HG02973 (cell line): Measurements from ENCODE around the gene P3H4.

Experiments used
- ATAC-seq: cut with Tn5 transposase; IDR thresholded peaks from one replicate; pipeline ENCODE4 v1.9.1; 2021; ENCODE audit warnings: moderate library complexity; ENCODE audit not compliant: unreplicated experiment

Gene P3H4

DNA sequence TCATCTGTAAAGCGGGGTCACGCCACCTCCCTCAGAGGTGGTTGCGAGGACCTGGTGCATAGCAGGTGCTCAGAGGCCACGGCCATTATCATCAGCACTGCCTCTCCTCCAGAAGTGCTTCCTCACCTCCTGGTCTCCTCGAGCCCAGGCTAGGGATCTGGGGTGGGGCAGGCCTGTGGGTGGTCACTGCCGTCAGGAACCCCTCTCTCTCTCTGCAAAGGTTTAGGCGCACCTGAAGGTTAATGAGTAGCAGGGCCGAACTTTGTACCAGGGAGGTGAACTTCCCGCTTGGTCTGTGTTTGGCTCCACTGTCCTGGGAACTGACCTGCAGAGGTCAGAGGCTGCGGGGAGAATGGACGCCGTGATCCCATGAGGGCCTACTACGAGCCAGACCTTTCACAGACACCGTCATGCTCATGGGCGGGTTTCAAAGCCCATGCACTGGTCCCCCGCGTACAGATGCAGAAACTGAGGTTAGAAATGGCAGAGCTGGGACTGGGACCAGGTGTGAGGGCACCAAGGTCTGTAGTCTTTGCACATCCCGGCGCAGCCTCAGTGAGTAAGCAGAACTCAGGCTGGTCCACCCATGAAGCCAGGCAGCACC is 39.1 kb downstream of the P3H4 start:
- ATAC-seq: no peak

- no peak for ATAC-seq
Observed at GRCh38 chr17:41772218-41772585, 39.5 kb downstream of the P3H4 start.

GRCh38 chr17:41771389-41772206 is 40.2 kb downstream of the P3H4 start:
- ATAC-seq: no peak

GRCh38 chr17:41769985-41770384 is 41.8 kb downstream of the P3H4 start:
- ATAC-seq: no peak

- no peak for ATAC-seq
Observed at GRCh38 chr17:41769346-41769862, 42.3 kb downstream of the P3H4 start.

- ATAC-seq: no peak
Observed at GRCh38 chr17:41768682-41769288, 43.0 kb downstream of the P3H4 start.

DNA sequence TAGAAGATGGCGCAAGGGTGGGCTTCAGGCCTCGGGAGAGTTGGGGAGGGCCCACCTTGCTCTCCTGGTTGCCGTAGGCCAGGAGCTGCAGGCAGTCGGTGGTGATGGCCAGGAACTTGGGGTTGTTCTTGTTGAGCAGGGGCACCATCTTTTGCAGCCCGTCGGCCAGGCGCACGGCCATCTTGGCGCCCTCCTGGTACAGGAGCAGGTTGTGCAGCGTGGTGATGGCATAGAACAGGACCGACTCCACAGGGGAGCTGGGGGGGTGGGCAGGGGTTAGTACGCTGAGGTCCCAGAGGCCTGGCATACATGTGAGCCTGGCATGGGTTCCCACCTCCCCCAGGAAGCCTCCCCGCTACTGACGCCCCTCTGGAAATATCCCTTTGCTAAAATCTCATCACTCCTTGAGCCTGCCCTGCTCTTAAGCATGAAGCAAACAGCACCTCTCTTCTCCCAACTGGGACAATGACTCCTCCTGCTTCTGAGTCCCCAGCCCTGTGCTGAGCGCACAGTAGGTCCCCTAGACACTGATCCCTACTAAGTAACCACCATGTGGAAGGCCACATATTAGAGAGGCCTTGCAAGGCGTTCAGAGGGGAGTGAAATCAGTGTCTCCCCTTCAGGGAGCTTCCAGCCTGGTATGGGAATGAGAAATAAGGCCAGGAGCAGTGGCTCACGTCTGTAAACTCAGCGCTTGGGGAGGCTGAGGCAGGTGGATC is 44.3 kb downstream of the P3H4 start:
- no peak for ATAC-seq

GRCh38 chr17:41766135-41766534 is 45.6 kb downstream of the P3H4 start:
- ATAC-seq: no peak

- ATAC-seq: no peak
Observed at GRCh38 chr17:41763327-41763726, 48.4 kb downstream of the P3H4 start.

DNA sequence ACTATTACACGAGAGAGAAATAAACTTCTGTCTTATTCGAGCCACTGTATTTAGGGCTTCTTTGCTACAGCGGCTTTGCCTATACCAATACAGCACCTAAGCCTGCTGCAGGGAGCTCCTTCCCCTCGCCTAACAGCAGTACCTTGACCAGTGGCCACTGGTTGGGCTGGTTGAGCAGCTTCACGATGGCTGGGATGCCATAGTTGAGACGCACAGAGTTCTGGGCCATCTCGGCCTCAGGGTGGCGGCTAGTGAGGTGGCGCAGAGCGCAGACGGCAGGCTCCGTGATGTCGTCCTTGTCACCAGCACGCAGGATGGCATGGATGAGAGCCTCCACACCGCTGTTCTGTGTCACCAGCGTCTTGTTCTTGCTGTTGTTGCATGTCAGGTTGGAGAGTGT is 48.9 kb downstream of the P3H4 start:
- no peak for ATAC-seq

DNA sequence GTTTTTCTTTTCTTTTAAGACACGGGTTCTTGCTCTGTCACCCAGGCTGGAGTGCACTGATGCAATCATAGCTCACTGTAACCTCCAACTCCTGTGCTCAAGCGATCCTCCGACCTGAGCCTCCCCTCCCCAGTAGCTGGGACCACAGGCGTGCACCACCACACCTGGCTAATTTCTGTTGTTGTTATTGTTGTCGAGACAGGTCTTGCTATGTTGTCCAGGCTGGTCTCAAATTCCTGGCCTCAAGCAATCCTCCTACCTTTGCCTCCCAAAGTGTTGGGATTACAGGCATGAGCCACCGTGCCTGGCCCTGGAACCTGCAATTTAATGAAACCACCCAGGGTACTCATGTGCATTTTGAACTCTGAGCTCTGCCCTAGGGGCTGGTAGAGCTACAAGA is 49.4 kb downstream of the P3H4 start:
- no peak for ATAC-seq

DNA sequence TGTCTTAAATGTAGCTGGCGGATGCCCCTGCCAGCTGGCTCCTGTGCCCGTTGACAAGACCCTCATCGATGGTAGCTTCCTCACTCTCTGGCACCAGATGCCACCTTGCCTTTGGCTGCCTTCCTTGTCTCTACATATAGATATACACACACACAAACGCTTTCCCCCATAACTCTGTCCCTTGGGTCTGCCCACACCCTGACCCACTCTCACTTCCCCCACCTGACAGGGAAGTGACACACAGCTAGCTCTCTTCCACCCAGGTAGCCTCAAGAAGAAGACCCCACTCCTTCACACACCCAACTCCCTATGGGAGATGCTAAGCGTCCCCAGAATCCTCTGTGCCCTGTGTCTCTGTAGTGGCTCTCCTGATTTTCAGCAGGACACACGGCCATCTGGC is 50.9 kb downstream of the P3H4 start:
- ATAC-seq: no peak

- ATAC-seq: no peak
Observed at GRCh38 chr17:41758601-41759000, 53.1 kb downstream of the P3H4 start.

- ATAC-seq: no peak
Observed at GRCh38 chr17:41754066-41754465, 57.7 kb downstream of the P3H4 start.
